ENCODE data around the gene AGT. TPM values are rescaled to one million over a fixed set of nuclear protein-coding genes. Genes with fewer than 3 reads are reported as not detected.

AGT gene
- total and polyA plus RNA-seq, 2 experiments from 2014 or later = 0.11 TPM; not detected in 1

- H3F3A ChIP-seq (replicated peaks; ENCODE audit: low read depth) = no peaks in the 10 kb centered on the region
- H3K4me1 ChIP-seq (ENCODE audit: insufficient read depth) = no peaks in the 10 kb centered on the region
- H3K79me2 ChIP-seq (replicated peaks; ENCODE audit: insufficient read depth) = no peaks in the 10 kb centered on the region
- no peak overlapping the region for H3K4me3 ChIP-seq
- TF ChIP-seq NANOG (IDR thresholded peaks at IDR 0.05; ENCODE audit: borderline replicate concordance) (no peak), EZH2phosphoT487 (IDR thresholded peaks at IDR 0.05; ENCODE audit: unreplicated experiment) (no peak), ZNF331 (CRISPR knock-in tag; IDR thresholded peaks at IDR 0.05; ENCODE audit: low read depth) (no peak), REST (IDR thresholded peaks at IDR 0.05; ENCODE audit: unreplicated experiment) (no peak), ETS1 (IDR thresholded peaks at IDR 0.05) (no peak), ZNF114 (CRISPR knock-in tag; IDR thresholded peaks at IDR 0.05) (no peak), STAT1 (IDR thresholded peaks at IDR 0.05; ENCODE audit: unreplicated experiment) (no peak), JUNB (IDR thresholded peaks at IDR 0.05; ENCODE audit: unreplicated experiment) (no peak), CREB1 (CRISPR knock-in tag; IDR thresholded peaks at IDR 0.05; ENCODE audit: low read depth) (no peak), ZNF462 (CRISPR knock-in tag; IDR thresholded peaks at IDR 0.05) (no peak), POLR2AphosphoS5 (IDR thresholded peaks at IDR 0.05; ENCODE audit: low read depth) (no peak), EZH2 (IDR thresholded peaks at IDR 0.05; ENCODE audit: low read depth, unreplicated experiment) (no peak), CTCF (conservative IDR thresholded peaks at IDR 0.05; ENCODE audit: low read depth in 2 of 2) (no peak)
- H4K20me1 ChIP-seq (replicated peaks; ENCODE audit: insufficient read depth) = no peaks in the 10 kb centered on the region
- H3K9me3 Mint-ChIP-seq = no peaks in the 10 kb centered on the region
- no peaks in the 10 kb centered on the region for H3K36me3 ChIP-seq (ENCODE audit: insufficient read depth)
- no peaks in the 10 kb centered on the region for H3K36me3 Mint-ChIP-seq (ENCODE audit: low read depth)
- H3K4me1 Mint-ChIP-seq = peaks cover 9% of the 10 kb centered on the region
- no peaks in the 10 kb centered on the region for H3K9me2 ChIP-seq (ENCODE audit: insufficient read depth)
- H3K27me3 Mint-ChIP-seq (ENCODE audit: insufficient read depth, low read depth, poor library complexity) = peaks cover 6% of the 10 kb centered on the region
- H3K27ac ChIP-seq (ENCODE audit: low read depth) = no peak overlapping the region
- no peak for ATAC-seq
- no peaks in the 10 kb centered on the region for H3K27me3 ChIP-seq (ENCODE audit: insufficient read depth)
- no peak overlapping the region for H2AFZ ChIP-seq
- DNase-seq (ENCODE audit: low spot score) = no peak
- H3K4me3 Mint-ChIP-seq = no peak overlapping the region
- H3K27ac Mint-ChIP-seq = no peak overlapping the region
- H3K4me2 ChIP-seq = no peak overlapping the region
Measured at GRCh38 chr1:230699716-230700115, 14.2 kb downstream of the AGT start.
